ENCODE data around the gene SELPLG.
A peak's percentile ranks its signal among the peaks of the same experiment; 100 is the strongest.

Gene SELPLG

DNA sequence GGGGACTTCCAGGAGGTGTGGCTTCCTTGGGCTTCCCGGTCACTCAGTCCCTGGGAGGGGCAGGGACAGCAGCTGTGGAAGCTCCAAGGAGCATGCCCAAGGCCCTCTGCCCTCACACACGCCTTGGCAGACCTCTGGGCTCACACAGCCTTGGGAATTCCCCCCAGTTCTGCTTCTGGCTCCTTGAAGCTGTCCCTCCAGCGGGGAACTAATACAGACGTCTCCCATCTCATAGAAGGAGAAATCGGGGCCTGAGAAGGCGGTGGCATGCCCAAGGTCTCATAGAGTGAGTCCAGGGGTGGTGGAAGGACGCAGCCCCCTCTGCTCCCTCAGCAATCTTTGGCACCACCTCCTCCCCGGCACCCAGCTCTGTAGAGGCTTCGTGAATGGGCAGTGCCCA, 20.1 kb downstream of the SELPLG start:
- DNase-seq (ENCODE audit: extremely low read depth, low read depth), result no peak
- TF ChIP-seq, protein P1, sequence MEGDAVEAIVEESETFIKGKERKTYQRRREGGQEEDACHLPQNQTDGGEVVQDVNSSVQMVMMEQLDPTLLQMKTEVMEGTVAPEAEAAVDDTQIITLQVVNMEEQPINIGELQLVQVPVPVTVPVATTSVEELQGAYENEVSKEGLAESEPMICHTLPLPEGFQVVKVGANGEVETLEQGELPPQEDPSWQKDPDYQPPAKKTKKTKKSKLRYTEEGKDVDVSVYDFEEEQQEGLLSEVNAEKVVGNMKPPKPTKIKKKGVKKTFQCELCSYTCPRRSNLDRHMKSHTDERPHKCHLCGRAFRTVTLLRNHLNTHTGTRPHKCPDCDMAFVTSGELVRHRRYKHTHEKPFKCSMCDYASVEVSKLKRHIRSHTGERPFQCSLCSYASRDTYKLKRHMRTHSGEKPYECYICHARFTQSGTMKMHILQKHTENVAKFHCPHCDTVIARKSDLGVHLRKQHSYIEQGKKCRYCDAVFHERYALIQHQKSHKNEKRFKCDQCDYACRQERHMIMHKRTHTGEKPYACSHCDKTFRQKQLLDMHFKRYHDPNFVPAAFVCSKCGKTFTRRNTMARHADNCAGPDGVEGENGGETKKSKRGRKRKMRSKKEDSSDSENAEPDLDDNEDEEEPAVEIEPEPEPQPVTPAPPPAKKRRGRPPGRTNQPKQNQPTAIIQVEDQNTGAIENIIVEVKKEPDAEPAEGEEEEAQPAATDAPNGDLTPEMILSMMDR (IDR thresholded peaks at IDR 0.05; ENCODE audit: low read depth, low read length, missing control alignments), result no peak
- H3K4me3 ChIP-seq (replicated peaks; ENCODE audit: low read depth, low read length), result no peak overlapping the region

DNA sequence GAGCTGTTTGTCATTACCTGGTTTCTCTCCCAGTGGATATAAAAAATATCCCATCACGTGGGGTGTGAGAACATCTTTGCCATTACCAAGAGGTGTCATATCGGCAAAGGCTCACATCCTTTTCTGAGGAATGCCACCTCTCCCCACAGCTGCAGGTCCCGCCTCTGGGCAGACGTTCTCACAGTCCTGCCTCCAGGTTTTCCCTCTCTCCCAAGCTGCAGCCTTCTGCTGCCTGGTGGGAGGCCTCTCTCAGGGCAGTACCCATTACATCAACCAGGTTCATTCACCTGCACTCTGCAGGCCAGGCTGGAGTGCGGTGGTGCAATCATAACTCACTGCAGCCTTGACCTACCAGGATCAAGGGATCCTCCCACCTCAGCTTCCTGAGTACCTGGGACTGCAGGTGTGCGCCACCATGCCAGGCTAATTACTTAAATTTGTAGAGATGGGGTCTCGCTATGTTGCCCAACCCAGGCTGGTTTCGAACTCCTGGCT, 20.9 kb downstream of the SELPLG start:
- TF ChIP-seq, protein P1 (IDR thresholded peaks at IDR 0.05; ENCODE audit: low read depth, low read length, missing control alignments), result no peak
- no peak for DNase-seq (ENCODE audit: extremely low read depth, low read depth)
- no peak overlapping the region for H3K4me3 ChIP-seq (replicated peaks; ENCODE audit: low read depth, low read length)

DNA sequence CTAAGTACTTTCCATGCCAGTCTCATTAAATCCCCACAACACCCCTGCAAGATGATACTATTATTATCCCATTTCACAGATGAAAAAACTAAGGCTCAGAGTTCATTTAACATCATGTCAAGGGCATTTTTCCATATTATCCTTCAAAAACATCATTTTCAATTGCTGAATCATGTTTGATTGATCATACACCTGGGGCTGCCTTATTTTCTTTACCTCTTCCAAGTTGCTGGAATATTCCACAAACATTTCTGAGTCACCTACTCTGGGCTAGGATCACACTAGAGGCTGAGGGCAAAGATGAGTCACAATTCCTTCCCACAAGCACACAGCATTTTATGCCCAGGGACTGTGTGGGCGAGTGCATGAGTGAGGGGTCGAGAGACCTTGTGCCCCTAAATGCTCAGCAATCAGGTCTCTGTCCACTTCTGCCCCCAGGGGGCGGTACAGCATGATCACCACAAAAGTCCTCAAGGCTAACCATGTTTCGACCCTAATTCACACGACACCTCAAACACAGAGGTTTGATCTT, 21.7 kb downstream of the SELPLG start:
- H3K4me3 ChIP-seq (replicated peaks; ENCODE audit: low read depth, low read length), result no peak overlapping the region
- DNase-seq (ENCODE audit: extremely low read depth, low read depth), result no peak
- TF ChIP-seq, protein P1 (IDR thresholded peaks at IDR 0.05; ENCODE audit: low read depth, low read length, missing control alignments), result peak; percentile 65

DNA sequence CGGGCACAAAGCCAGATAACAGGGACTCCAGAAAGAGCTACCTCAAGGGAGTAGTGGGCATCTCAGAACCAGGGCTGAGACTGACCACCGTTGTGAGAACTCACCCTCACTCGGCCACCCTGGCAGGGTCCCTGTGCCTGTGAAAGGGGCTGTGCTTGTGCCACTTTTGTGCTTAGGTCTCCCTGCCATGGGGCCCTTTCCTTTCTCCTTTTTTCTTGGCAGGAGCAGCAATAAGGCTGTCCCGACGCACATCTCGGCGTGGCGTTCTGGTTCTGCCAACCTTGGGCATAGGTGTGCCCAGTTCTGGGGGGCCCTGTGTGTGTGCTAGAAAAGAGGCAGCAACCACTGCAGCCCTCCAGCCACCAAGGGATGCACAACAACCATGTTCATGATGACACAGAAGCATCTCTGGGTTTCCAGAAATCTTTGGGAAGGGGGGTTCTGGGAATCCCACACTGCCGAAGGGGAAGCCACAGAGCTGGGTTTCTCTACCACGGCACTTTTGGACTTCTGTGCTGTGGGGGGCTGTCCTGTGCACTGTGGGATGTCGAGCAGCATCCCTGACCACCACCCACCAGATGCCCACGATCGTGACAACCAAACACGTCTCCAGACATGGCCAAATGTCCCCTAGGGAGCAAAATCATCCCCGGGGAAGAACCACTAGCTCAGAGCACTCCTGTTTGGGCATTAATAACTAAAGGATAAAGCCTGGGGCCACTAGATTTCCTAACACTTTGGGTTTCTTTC, 22.7 kb downstream of the SELPLG start:
- no peak for DNase-seq (ENCODE audit: extremely low read depth, low read depth)
- TF ChIP-seq, protein P1 (IDR thresholded peaks at IDR 0.05; ENCODE audit: low read depth, low read length, missing control alignments), result no peak

DNA sequence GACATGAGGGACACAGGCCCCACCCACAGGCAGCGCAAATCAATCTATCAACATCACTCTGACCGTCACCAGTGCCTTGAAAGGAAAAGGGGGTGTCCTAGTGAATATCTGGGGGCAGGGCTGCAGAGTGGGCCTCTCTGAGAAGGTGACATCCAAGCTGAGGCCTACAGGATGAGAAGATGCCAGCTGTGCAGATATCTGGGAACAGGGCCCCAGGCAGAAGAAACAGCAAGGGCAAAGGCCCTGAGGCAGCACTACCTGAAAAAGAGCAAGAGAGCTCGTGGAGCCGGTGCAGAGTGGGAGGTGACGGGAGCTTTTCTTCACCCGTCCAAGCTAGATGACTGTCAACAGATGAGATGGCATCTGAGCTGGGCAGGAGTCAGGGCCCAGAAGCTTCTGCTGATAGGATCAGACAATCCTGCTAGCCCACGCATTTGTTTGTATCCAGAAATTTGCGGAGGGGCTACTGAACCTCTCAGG, 23.3 kb downstream of the SELPLG start:
- H3K4me3 ChIP-seq (replicated peaks; ENCODE audit: low read depth, low read length), result no peak overlapping the region
- TF ChIP-seq, protein P1 (IDR thresholded peaks at IDR 0.05; ENCODE audit: low read depth, low read length, missing control alignments), result no peak
- no peak for DNase-seq (ENCODE audit: extremely low read depth, low read depth)

More for the DNA sequence above, 22.7 kb downstream of the SELPLG start:
- no peak overlapping the region for H3K4me3 ChIP-seq (replicated peaks; ENCODE audit: low read depth, low read length)

DNA sequence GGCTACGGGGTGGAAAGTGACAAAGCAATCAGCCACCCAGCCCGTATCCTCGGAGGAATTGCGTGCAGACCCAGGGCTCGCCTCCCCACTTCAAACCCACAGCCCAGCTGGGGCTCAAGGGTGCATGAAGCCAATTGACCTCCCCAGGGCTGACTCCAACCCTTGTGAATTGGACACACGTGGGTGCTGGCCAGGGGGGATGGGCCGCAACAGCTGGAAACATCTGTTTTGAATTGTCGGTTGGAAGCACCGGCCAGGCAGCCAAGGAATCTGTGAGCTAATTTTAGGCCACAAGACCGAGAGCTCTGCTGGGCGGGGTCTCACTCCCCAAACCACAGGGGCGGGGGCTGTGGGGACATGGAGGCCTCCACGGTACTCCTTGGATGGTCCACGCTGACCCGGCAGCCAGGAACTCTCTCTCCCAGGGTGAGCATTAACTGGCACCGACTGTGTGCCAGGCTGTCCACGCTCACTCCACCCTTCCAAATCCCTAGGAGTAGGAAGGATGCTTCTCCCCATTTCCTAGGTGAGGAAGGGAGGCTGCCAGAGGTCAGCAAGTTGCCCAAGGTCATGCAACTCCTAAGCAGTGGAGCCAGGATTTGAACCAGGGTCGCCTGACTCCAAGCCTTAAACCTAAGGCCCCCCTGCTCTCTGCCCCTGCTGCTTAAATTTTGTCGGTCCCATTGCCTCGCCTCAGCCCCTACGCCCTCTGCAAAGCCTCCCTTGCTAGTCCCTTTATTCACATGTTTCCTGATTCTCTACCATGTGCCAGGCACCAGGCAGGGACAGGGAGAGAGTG, 24.0 kb downstream of the SELPLG start:
- TF ChIP-seq, protein P1 (IDR thresholded peaks at IDR 0.05; ENCODE audit: low read depth, low read length, missing control alignments), result no peak
- H3K4me3 ChIP-seq (replicated peaks; ENCODE audit: low read depth, low read length), result no peak overlapping the region
- DNase-seq (ENCODE audit: extremely low read depth, low read depth), result peak; percentile 95
